Liver (tissue), 3 donors: Measurements from ENCODE around the gene TBRG4.

Source experiments
- HNF4A ChIP-seq, 2 donors: conservative IDR thresholded peaks; 2 replicates each; pipeline ENCODE4 v1.6.1; 2016; ENCODE audit warnings: antibody characterized with exemption in 2 of 2, mild to moderate bottlenecking in 2 of 2
- RAD21 ChIP-seq, 2 donors: IDR thresholded peaks; 2 replicates each; pipeline ENCODE4 v1.6.1; 2016; ENCODE audit warnings: antibody characterized with exemption in 2 of 2, mild to moderate bottlenecking in 2 of 2
- TAF1 ChIP-seq: conservative IDR thresholded peaks from 2 replicates; pipeline ENCODE4 v1.6.1; 2016; ENCODE audit warnings: antibody characterized with exemption, mild to moderate bottlenecking
- YY1 ChIP-seq: IDR thresholded peaks from 2 replicates; pipeline ENCODE4 v1.6.1; 2016; ENCODE audit warnings: antibody characterized with exemption, mild to moderate bottlenecking
- TF ChIP-seq, protein P1 (sequence below): IDR thresholded peaks from 2 replicates; pipeline ENCODE4 v1.6.1; 2016; ENCODE audit warnings: antibody characterized with exemption
- TF ChIP-seq, protein P2 (sequence below): IDR thresholded peaks from 2 replicates; pipeline ENCODE4 v1.6.1; 2016; ENCODE audit warnings: antibody characterized with exemption, mild to moderate bottlenecking
- TF ChIP-seq, protein P3 (sequence below): fragments of 150-350 bp; IDR thresholded peaks from 2 replicates; pipeline ENCODE4 v1.5.1; 2017; ENCODE audit warnings: improper control_type of control experiment, low read depth, low read length; ENCODE audit not compliant: missing input control
- donor health status: healthy.
- donor health status: healthy.

DNA sequence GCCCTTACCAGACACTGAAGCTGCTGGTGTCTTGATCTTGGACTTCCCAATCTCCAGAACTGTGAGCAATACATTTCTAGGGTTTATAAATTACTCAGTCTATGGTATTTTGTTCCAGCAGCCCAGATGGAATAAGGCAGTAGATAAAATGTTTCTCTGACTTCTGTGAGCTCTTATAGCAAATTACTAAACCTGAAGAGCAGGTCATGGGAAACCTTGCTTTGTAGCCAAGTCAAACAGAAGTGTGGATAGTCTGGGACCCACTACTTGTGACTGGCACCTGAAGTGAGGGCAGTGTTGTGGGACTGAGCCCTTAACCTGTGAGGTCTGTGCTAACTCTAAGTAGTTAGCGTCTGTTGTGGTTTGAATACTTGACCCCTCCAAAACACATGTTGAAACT lies 4.6 kb upstream of the TBRG4 start:
- no peak for TF ChIP-seq HNF4A (conservative IDR thresholded peaks at IDR 0.05)
- TF ChIP-seq, protein P1, sequence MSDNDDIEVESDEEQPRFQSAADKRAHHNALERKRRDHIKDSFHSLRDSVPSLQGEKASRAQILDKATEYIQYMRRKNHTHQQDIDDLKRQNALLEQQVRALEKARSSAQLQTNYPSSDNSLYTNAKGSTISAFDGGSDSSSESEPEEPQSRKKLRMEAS = no peak
- no peak for TF ChIP-seq TAF1
- TF ChIP-seq, protein P2, sequence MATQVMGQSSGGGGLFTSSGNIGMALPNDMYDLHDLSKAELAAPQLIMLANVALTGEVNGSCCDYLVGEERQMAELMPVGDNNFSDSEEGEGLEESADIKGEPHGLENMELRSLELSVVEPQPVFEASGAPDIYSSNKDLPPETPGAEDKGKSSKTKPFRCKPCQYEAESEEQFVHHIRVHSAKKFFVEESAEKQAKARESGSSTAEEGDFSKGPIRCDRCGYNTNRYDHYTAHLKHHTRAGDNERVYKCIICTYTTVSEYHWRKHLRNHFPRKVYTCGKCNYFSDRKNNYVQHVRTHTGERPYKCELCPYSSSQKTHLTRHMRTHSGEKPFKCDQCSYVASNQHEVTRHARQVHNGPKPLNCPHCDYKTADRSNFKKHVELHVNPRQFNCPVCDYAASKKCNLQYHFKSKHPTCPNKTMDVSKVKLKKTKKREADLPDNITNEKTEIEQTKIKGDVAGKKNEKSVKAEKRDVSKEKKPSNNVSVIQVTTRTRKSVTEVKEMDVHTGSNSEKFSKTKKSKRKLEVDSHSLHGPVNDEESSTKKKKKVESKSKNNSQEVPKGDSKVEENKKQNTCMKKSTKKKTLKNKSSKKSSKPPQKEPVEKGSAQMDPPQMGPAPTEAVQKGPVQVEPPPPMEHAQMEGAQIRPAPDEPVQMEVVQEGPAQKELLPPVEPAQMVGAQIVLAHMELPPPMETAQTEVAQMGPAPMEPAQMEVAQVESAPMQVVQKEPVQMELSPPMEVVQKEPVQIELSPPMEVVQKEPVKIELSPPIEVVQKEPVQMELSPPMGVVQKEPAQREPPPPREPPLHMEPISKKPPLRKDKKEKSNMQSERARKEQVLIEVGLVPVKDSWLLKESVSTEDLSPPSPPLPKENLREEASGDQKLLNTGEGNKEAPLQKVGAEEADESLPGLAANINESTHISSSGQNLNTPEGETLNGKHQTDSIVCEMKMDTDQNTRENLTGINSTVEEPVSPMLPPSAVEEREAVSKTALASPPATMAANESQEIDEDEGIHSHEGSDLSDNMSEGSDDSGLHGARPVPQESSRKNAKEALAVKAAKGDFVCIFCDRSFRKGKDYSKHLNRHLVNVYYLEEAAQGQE = no peak
- TF ChIP-seq, protein P3, sequence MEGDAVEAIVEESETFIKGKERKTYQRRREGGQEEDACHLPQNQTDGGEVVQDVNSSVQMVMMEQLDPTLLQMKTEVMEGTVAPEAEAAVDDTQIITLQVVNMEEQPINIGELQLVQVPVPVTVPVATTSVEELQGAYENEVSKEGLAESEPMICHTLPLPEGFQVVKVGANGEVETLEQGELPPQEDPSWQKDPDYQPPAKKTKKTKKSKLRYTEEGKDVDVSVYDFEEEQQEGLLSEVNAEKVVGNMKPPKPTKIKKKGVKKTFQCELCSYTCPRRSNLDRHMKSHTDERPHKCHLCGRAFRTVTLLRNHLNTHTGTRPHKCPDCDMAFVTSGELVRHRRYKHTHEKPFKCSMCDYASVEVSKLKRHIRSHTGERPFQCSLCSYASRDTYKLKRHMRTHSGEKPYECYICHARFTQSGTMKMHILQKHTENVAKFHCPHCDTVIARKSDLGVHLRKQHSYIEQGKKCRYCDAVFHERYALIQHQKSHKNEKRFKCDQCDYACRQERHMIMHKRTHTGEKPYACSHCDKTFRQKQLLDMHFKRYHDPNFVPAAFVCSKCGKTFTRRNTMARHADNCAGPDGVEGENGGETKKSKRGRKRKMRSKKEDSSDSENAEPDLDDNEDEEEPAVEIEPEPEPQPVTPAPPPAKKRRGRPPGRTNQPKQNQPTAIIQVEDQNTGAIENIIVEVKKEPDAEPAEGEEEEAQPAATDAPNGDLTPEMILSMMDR = no peak
- TF ChIP-seq YY1 = no peak
- no peak for TF ChIP-seq RAD21 (IDR thresholded peaks at IDR 0.05)
